Panc1 (cell line): ENCODE data around the gene DOCK1. TPM values are rescaled to one million over a fixed set of nuclear protein-coding genes. Genes with fewer than 3 reads are reported as not detected.

Source experiments
- ATAC-seq: fragments of 200-7000 bp; cut with Tn5 transposase; 2 replicates; pipeline ENCODE4 v1.9.1; 2020; ENCODE audit warnings: mild to moderate bottlenecking, moderate library complexity
- BruUV-seq: library from RNA; stranded (reverse); fragments of 400-500 nt; replicated peaks from 2 replicates; lab custom pipeline; 2021; lab: Mats Ljungman, UMichigan
- CTCF ChIA-PET: fragments of 300-600 bp; sonication (Branson Sonifier 250); formaldehyde crosslinking; loops from one replicate; lab custom pipeline; 2022; ENCODE audit warnings: antibody characterized with exemption; lab: Charles Lee
- POLR2A ChIA-PET: fragments of 300-600 bp; sonication (Branson Sonifier 250); formaldehyde crosslinking; loops from one replicate; lab custom pipeline; 2022; ENCODE audit warnings: antibody characterized with exemption; lab: Charles Lee
- DNase-seq: peaks from one replicate; pipeline ENCODE4 v3.0.0-alpha.2; 2010; ENCODE audit warnings: low read depth, low spot score
- H3K27ac ChIP-seq: 2 replicates; pipeline ENCODE4 v1.5.1; 2011; ENCODE audit warnings: mild to moderate bottlenecking, low read length, inconsistent platforms
- H3K27me3 ChIP-seq: fragments of 200-500 bp; sonication (Bioruptor generic); 2 replicates; pipeline ENCODE4 v1.6.0; 2014; ENCODE audit warnings: low read length, inconsistent platforms; ENCODE audit not compliant: control insufficient read depth, insufficient read depth
- H3K36me3 ChIP-seq: fragments of 200-500 bp; sonication (Bioruptor generic); 2 replicates; pipeline ENCODE4 v1.5.1; 2014; ENCODE audit warnings: inconsistent platforms, mild to moderate bottlenecking, low read length, moderate library complexity; ENCODE audit not compliant: control insufficient read depth, insufficient read depth
- H3K4me1 ChIP-seq: 2 replicates; pipeline ENCODE4 v1.5.1; 2011; ENCODE audit warnings: inconsistent platforms, mild to moderate bottlenecking, low read length, moderate library complexity; ENCODE audit not compliant: control insufficient read depth, insufficient read depth
- H3K4me3 ChIP-seq, 2 experiments: 2 replicates each; pipeline ENCODE4 v1.5.1; 2011 to 2012; ENCODE audit warnings: low read depth in 2 of 2, low read length in 2 of 2, mild to moderate bottlenecking in 2 of 2, inconsistent platforms in 1 of 2, moderate library complexity in 1 of 2
- H3K9me3 ChIP-seq: fragments of 200-500 bp; sonication (Bioruptor generic); 2 replicates; pipeline ENCODE4 v1.5.1; 2014; ENCODE audit warnings: low read depth, mild to moderate bottlenecking, inconsistent platforms, low read length, moderate library complexity; ENCODE audit not compliant: control insufficient read depth, insufficient read depth
- POLR2AphosphoS5 ChIP-seq: IDR thresholded peaks from 2 replicates; pipeline ENCODE4 v1.6.1; 2012; ENCODE audit warnings: mild to moderate bottlenecking, low read depth, low read length, moderate library complexity
- SIN3A ChIP-seq: IDR thresholded peaks from 2 replicates; pipeline ENCODE4 v1.6.1; 2012; ENCODE audit warnings: low read depth, mild to moderate bottlenecking, low read length, moderate library complexity, borderline replicate concordance; ENCODE audit not compliant: insufficient read depth
- TCF7L2 ChIP-seq: IDR thresholded peaks from 2 replicates; pipeline ENCODE4 v1.6.1; 2011; ENCODE audit warnings: mild to moderate bottlenecking, low read depth, low read length, inconsistent platforms
- in situ Hi-C: cut with HindIII; loops from 2 replicates; pipeline ENCODE4 v1.10.0; 2016; ENCODE audit warnings: low sequenced_read_pairs, low pct_unique_long_range_greater_than_20kb
- intact Hi-C: fragments of 100-400 bp; cut with micrococcal nuclease; formaldehyde crosslinking; loops from one replicate; pipeline ENCODE4 v1.10.0; 2022; ENCODE audit not compliant: unreplicated experiment
- total RNA-seq: library from RNA; stranded (reverse); gene quantifications from one replicate; pipeline ENCODE4 v1.2.1, GENCODE V29; 2021; ENCODE audit not compliant: unreplicated experiment
- TF ChIP-seq, protein P1 (sequence below), 2 experiments: IDR thresholded peaks; 2 replicates each; pipeline ENCODE4 v1.6.1; 2011 to 2012; ENCODE audit warnings: low read depth in 2 of 2, control low read depth in 1 of 2, low read length in 1 of 2, mild to moderate bottlenecking in 1 of 2, moderate library complexity in 1 of 2; ENCODE audit not compliant: insufficient read depth in 1 of 2
- TF ChIP-seq, protein P2 (sequence below): fragments of 450-650 bp; IDR thresholded peaks from 2 replicates; pipeline ENCODE4 v1.5.1; 2017; ENCODE audit warnings: mild to moderate bottlenecking

Gene DOCK1
- total RNA-seq, 1 experiment from 2014 or later = 67.6 TPM

DNA sequence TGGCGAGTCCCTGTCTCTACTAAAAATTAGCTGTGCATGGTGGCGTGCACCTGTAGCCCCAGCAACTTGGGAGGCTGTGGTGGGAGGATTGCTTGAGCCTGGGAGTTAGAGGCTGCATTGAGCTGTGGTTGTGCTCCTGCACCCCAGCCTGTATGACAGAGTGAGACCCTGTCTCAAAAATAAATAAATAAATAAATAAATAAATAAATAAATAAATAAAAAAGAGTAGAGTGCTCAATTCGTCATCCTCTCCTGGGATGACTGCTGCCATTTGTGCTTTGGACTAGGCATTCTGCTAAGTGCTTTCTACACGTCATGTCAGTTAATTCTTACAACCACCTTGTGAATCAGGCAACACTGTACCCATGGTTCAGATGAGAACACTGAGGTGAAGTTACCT, 130.6 kb downstream of the DOCK1 start:
- CTCF ChIA-PET = no interaction called here
- BruUV-seq = no TSS peak

GRCh38 chr10:127036987-127037386, 131.8 kb downstream of the DOCK1 start:
- no peaks in the 10 kb centered on the region for H3K4me1 ChIP-seq
- H3K27me3 ChIP-seq = no peaks in the 10 kb centered on the region
- no peak overlapping the region for H3K4me3 ChIP-seq
- BruUV-seq = no TSS peak
- H3K27ac ChIP-seq = no peak overlapping the region
- ATAC-seq (no peak), DNase-seq (no peak)
- ChIA-PET CTCF (no interaction called here), POLR2A (no interaction called here)
- no peak for TF ChIP-seq TCF7L2
- TF ChIP-seq, protein P1, sequence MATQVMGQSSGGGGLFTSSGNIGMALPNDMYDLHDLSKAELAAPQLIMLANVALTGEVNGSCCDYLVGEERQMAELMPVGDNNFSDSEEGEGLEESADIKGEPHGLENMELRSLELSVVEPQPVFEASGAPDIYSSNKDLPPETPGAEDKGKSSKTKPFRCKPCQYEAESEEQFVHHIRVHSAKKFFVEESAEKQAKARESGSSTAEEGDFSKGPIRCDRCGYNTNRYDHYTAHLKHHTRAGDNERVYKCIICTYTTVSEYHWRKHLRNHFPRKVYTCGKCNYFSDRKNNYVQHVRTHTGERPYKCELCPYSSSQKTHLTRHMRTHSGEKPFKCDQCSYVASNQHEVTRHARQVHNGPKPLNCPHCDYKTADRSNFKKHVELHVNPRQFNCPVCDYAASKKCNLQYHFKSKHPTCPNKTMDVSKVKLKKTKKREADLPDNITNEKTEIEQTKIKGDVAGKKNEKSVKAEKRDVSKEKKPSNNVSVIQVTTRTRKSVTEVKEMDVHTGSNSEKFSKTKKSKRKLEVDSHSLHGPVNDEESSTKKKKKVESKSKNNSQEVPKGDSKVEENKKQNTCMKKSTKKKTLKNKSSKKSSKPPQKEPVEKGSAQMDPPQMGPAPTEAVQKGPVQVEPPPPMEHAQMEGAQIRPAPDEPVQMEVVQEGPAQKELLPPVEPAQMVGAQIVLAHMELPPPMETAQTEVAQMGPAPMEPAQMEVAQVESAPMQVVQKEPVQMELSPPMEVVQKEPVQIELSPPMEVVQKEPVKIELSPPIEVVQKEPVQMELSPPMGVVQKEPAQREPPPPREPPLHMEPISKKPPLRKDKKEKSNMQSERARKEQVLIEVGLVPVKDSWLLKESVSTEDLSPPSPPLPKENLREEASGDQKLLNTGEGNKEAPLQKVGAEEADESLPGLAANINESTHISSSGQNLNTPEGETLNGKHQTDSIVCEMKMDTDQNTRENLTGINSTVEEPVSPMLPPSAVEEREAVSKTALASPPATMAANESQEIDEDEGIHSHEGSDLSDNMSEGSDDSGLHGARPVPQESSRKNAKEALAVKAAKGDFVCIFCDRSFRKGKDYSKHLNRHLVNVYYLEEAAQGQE (IDR thresholded peaks at IDR 0.05; ENCODE audit: insufficient read depth in 1 of 2, low read depth in 2 of 2, low read length in 1 of 2) = no peak
- TF ChIP-seq SIN3A = no peak
- no peak for TF ChIP-seq POLR2AphosphoS5
- TF ChIP-seq, protein P2, sequence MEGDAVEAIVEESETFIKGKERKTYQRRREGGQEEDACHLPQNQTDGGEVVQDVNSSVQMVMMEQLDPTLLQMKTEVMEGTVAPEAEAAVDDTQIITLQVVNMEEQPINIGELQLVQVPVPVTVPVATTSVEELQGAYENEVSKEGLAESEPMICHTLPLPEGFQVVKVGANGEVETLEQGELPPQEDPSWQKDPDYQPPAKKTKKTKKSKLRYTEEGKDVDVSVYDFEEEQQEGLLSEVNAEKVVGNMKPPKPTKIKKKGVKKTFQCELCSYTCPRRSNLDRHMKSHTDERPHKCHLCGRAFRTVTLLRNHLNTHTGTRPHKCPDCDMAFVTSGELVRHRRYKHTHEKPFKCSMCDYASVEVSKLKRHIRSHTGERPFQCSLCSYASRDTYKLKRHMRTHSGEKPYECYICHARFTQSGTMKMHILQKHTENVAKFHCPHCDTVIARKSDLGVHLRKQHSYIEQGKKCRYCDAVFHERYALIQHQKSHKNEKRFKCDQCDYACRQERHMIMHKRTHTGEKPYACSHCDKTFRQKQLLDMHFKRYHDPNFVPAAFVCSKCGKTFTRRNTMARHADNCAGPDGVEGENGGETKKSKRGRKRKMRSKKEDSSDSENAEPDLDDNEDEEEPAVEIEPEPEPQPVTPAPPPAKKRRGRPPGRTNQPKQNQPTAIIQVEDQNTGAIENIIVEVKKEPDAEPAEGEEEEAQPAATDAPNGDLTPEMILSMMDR = no peak
- H3K36me3 ChIP-seq = peaks cover 2% of the 10 kb centered on the region; the same call in 1 of the 2 replicates
- intact Hi-C loops = no loop called here
- in situ Hi-C loops = no loop called here
- no peaks in the 10 kb centered on the region for H3K9me3 ChIP-seq

More for the DNA sequence above, 130.6 kb downstream of the DOCK1 start:
- intact Hi-C loops (no loop called here), in situ Hi-C loops (no loop called here)
- H3K4me1 ChIP-seq = no peaks in the 10 kb centered on the region
- TF ChIP-seq TCF7L2 (no peak), POLR2AphosphoS5 (no peak), SIN3A (no peak)
- TF ChIP-seq, protein P2 = no peak
- TF ChIP-seq, protein P1 (IDR thresholded peaks at IDR 0.05; ENCODE audit: insufficient read depth in 1 of 2, low read depth in 2 of 2, low read length in 1 of 2) = no peak
- no peaks in the 10 kb centered on the region for H3K9me3 ChIP-seq
- no peak overlapping the region for H3K27ac ChIP-seq
- H3K4me3 ChIP-seq = no peak overlapping the region
- DNase-seq = no peak
- POLR2A ChIA-PET = no interaction called here
- peaks cover 4% of the 10 kb centered on the region; the same call in 1 of the 2 replicates for H3K36me3 ChIP-seq
- H3K27me3 ChIP-seq = no peaks in the 10 kb centered on the region
- ATAC-seq = no peak
